Tibial nerve (tissue), 3 donors: ENCODE measurements around the gene LCMT1.

Source experiments
- CTCF ChIP-seq, 5 experiments: fragments of 200-600 bp in 3 of 5; fragments of 450-650 bp in 2 of 5; sonication (generic) in 3 of 5; IDR thresholded peaks; one replicate each; pipeline ENCODE4 v1.5.1; 2016 to 2019; ENCODE audit warnings: antibody characterized with exemption in 5 of 5, mild to moderate bottlenecking in 3 of 5, moderate library complexity in 2 of 5
- POLR2A ChIP-seq, 2 donors: fragments of 450-650 bp; IDR thresholded peaks; one replicate each; pipeline ENCODE4 v1.6.1; 2017; ENCODE audit warnings: antibody characterized with exemption in 2 of 2, mild to moderate bottlenecking in 2 of 2, moderate library complexity in 2 of 2

GRCh38 chr16:25176136-25176535 is 64.6 kb downstream of the LCMT1 start:
- TF ChIP-seq POLR2A (IDR thresholded peaks at IDR 0.05): no peak
- TF ChIP-seq CTCF (IDR thresholded peaks at IDR 0.05): no peak
